ENCODE measurements around the gene TMEM106C. TPM values are rescaled to one million over a fixed set of nuclear protein-coding genes. Genes with fewer than 3 reads are reported as not detected.

Gene TMEM106C
- polyA plus RNA-seq, 1 donor (not counting 4 experiments of a cell fraction or from before 2014, with no cell fraction given): 134 TPM

GRCh38 chr12:48009471-48009870 is 46.1 kb downstream of the TMEM106C start:
- Histone ChIP-seq H3K36me3 (ENCODE audit: control insufficient read depth in 2 of 2, extremely low read depth in 1 of 2, insufficient read depth in 2 of 2, low read length in 2 of 2) (no peaks in the 10 kb centered on the region), H3K9ac (ENCODE audit: control insufficient read depth, extremely low read depth, insufficient read depth, low read length) (no peak overlapping the region), H3K27me3 (ENCODE audit: control insufficient read depth, extremely low read depth, insufficient read depth, low read length) (peaks cover 32% of the 10 kb centered on the region), H3K27ac (ENCODE audit: control insufficient read depth, insufficient read depth, low read length) (no peak overlapping the region), H3K4me3 (ENCODE audit: control insufficient read depth in 2 of 3, extremely low read depth in 1 of 3, insufficient read depth in 2 of 3, low read depth in 1 of 3, low read length in 3 of 3) (no peak overlapping the region), H2AFZ (ENCODE audit: control insufficient read depth, low read length) (no peak overlapping the region), H3K9me1 (ENCODE audit: control insufficient read depth, extremely low read depth, insufficient read depth, low read length) (no peaks in the 10 kb centered on the region), H3K79me2 (ENCODE audit: control insufficient read depth, insufficient read depth, low read length) (no peaks in the 10 kb centered on the region), H3K4me1 (ENCODE audit: control insufficient read depth, extremely low read depth, insufficient read depth, low read length) (no peaks in the 10 kb centered on the region), H3K9me3 (ENCODE audit: control insufficient read depth, low read depth, low read length) (no peaks in the 10 kb centered on the region), H3K4me2 (ENCODE audit: control insufficient read depth, extremely low read depth, insufficient read depth, low read depth, low read length) (no peak overlapping the region), H4K20me1 (ENCODE audit: control insufficient read depth, extremely low read depth, insufficient read depth, low read length) (no peaks in the 10 kb centered on the region)
- no peak for TF ChIP-seq EZH2 (IDR thresholded peaks at IDR 0.05; ENCODE audit: low read length)
- TF ChIP-seq, protein P1, sequence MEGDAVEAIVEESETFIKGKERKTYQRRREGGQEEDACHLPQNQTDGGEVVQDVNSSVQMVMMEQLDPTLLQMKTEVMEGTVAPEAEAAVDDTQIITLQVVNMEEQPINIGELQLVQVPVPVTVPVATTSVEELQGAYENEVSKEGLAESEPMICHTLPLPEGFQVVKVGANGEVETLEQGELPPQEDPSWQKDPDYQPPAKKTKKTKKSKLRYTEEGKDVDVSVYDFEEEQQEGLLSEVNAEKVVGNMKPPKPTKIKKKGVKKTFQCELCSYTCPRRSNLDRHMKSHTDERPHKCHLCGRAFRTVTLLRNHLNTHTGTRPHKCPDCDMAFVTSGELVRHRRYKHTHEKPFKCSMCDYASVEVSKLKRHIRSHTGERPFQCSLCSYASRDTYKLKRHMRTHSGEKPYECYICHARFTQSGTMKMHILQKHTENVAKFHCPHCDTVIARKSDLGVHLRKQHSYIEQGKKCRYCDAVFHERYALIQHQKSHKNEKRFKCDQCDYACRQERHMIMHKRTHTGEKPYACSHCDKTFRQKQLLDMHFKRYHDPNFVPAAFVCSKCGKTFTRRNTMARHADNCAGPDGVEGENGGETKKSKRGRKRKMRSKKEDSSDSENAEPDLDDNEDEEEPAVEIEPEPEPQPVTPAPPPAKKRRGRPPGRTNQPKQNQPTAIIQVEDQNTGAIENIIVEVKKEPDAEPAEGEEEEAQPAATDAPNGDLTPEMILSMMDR (optimal IDR thresholded peaks at IDR 0.05 in 1 of 3, IDR thresholded peaks at IDR 0.05 in 1 of 3, conservative IDR thresholded peaks at IDR 0.05 in 1 of 3; ENCODE audit: extremely low read depth in 1 of 3, insufficient read depth in 2 of 3, low read length in 3 of 3): no peak
- FAIRE-seq: no peak
- DNase-seq (ENCODE audit: low read depth, low spot score): no peak
- dilution Hi-C loops (cut with MboI; ENCODE audit: extremely low pct_ligation_motif_present, low sequenced_read_pairs): no loop called here

DNA sequence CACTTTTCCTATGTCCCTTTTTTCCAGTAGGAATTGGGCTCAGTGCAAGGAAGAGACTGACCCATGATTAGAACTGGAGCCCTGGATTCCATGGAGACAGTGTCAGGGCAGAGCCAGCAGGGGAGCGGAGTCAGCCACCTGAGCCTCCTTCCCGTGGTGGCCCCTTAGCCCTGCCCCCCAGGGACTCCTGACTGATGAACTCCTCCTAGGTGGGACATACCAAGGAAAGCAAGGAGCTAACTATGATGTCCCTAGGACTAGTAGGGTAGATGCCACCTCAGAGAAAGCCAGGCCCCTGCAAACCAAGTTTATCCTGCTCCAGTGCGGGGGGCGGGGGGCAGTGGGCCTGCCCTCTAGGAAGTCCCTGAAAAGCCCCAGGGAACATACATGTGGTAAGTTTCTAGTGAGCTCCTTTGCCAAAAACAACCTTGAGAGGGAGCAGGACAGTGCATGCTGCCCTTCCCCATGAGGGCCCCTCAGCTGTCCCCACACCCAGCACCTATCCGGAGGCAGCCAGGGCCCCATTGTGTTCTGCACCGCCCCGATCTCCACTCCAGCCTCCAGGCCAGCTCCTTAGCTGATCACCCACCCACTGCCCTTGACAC is 47.1 kb downstream of the TMEM106C start:
- H3K9me3 ChIP-seq (ENCODE audit: control insufficient read depth, low read depth, low read length): no peaks in the 10 kb centered on the region
- no peaks in the 10 kb centered on the region for H4K20me1 ChIP-seq (ENCODE audit: control insufficient read depth, extremely low read depth, insufficient read depth, low read length)
- no peaks in the 10 kb centered on the region for H3K79me2 ChIP-seq (ENCODE audit: control insufficient read depth, insufficient read depth, low read length)
- no peak overlapping the region for H3K4me3 ChIP-seq (ENCODE audit: control insufficient read depth in 2 of 3, extremely low read depth in 1 of 3, insufficient read depth in 2 of 3, low read depth in 1 of 3, low read length in 3 of 3)
- no peak overlapping the region for H3K4me2 ChIP-seq (ENCODE audit: control insufficient read depth, extremely low read depth, insufficient read depth, low read depth, low read length)
- TF ChIP-seq, protein P1 (optimal IDR thresholded peaks at IDR 0.05 in 1 of 3, IDR thresholded peaks at IDR 0.05 in 1 of 3, conservative IDR thresholded peaks at IDR 0.05 in 1 of 3; ENCODE audit: extremely low read depth in 1 of 3, insufficient read depth in 2 of 3, low read length in 3 of 3): no peak
- TF ChIP-seq EZH2 (IDR thresholded peaks at IDR 0.05; ENCODE audit: low read length): no peak
- no peaks in the 10 kb centered on the region for H3K9me1 ChIP-seq (ENCODE audit: control insufficient read depth, extremely low read depth, insufficient read depth, low read length)
- H3K4me1 ChIP-seq (ENCODE audit: control insufficient read depth, extremely low read depth, insufficient read depth, low read length): no peaks in the 10 kb centered on the region
- peaks cover 22% of the 10 kb centered on the region for H3K27me3 ChIP-seq (ENCODE audit: control insufficient read depth, extremely low read depth, insufficient read depth, low read length)
- FAIRE-seq: no peak
- dilution Hi-C loops (cut with MboI; ENCODE audit: extremely low pct_ligation_motif_present, low sequenced_read_pairs): no loop called here
- no peaks in the 10 kb centered on the region for H3K36me3 ChIP-seq (ENCODE audit: control insufficient read depth in 2 of 2, extremely low read depth in 1 of 2, insufficient read depth in 2 of 2, low read length in 2 of 2)
- no peak overlapping the region for H2AFZ ChIP-seq (ENCODE audit: control insufficient read depth, low read length)
- no peak for DNase-seq (ENCODE audit: low read depth, low spot score)
- H3K9ac ChIP-seq (ENCODE audit: control insufficient read depth, extremely low read depth, insufficient read depth, low read length): no peak overlapping the region
- H3K27ac ChIP-seq (ENCODE audit: control insufficient read depth, insufficient read depth, low read length): no peak overlapping the region

Data from keratinocyte (primary cell).